Ureter (tissue), 1 donor: ENCODE data around the gene ARHGAP44. TPM values are rescaled to one million over a fixed set of nuclear protein-coding genes. Genes with fewer than 3 reads are reported as not detected.

Source experiments
- DNase-seq: peaks from one replicate; pipeline ENCODE4 v3.0.0-alpha.2; 2020; ENCODE audit warnings: low spot score
- total RNA-seq: library from RNA; stranded (reverse); gene quantifications from one replicate; pipeline ENCODE4 v1.2.4, GENCODE V29; 2023
- donor health status: DM: yes; HTN: yes; CAD: no.

Gene ARHGAP44
- total RNA-seq, 1 donor from 2014 or later: 8.8 TPM

GRCh38 chr17:13024526-13025257 is 235.4 kb downstream of the ARHGAP44 start:
- DNase-seq: no peak

- DNase-seq: no peak
Observed at GRCh38 chr17:13025258-13025627, 235.9 kb downstream of the ARHGAP44 start.

- DNase-seq: no peak
Observed at GRCh38 chr17:13025687-13026086, 236.4 kb downstream of the ARHGAP44 start.

GRCh38 chr17:13027246-13027645 is 237.9 kb downstream of the ARHGAP44 start:
- no peak for DNase-seq

DNA sequence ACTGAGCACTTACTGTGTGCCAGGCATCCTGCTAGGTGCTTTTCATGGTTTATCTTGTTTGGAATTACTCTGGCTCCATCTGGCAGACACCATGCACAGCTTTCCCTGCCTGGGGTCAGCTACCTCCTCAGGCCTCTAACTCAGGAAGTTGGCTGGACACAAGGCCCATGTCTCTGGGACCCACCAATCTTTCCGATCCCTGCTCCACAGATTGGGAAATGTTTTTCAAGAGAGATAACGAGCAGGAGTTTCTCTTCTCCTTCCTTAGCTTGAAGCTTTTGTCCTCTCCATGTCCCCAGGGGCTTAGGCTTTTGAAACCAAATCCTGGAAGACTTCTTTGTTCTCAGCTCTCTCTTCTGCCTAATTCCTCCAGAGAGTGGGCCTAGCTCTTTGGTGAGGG is 240.0 kb downstream of the ARHGAP44 start:
- DNase-seq: no peak

DNA sequence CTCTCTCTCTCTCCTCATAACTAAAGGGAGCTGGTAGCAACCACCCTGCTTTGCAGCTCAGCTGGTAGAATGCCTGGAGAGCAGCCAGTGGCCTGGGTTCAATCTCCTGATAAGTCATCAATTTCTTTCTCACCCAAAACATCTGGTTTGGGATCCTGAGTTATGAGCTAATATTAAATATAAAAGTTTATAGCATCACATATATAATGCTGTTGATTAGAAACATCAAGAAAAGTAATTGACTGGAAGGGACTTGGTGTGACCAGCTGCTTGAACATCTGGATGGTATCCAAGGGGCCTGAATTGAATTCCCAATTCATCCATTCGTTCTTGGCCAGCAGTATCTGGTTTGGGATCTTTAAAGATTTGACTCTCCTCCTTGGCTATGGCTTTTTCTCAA is 240.8 kb downstream of the ARHGAP44 start:
- DNase-seq: no peak

DNA sequence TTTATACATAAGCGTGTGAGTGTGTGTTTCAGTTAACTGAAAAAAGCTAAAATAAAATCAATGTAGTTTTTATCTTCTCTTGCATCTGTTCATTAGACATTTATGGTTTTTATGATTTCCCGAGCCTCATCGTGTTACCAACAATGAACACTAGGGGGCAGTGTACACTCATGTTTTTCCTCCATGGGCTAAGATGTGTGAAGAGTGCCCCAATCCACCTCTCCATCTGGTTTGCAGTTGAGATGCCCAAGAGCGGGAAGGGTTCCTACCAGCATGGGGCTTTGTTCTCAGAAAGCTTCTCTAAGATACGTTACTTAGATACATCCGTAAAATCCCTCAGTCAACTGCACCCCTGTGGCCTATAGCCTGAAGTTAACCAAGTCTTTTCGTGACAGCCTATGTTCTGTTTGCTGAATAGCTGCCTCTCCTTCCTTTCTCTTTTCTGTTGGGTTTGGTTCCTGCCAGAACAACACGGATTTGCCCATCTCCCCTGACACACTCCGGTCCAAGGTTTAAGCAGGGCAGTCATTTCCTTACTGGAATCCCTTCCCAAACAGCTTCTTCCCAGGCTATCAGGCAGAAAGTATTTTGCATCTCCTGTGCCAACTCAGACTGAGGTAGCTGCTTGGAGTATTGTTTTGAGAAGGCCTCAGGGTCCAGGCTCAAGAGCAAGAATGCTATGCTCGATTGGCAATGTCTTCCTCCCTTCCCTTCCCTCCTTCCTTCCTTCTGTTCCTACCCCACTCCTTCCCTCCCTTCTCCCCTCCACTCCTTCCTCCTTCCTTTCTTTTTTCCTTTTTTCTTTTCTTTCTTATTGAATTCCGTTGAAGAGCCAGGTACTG is 241.4 kb downstream of the ARHGAP44 start:
- no peak for DNase-seq

DNA sequence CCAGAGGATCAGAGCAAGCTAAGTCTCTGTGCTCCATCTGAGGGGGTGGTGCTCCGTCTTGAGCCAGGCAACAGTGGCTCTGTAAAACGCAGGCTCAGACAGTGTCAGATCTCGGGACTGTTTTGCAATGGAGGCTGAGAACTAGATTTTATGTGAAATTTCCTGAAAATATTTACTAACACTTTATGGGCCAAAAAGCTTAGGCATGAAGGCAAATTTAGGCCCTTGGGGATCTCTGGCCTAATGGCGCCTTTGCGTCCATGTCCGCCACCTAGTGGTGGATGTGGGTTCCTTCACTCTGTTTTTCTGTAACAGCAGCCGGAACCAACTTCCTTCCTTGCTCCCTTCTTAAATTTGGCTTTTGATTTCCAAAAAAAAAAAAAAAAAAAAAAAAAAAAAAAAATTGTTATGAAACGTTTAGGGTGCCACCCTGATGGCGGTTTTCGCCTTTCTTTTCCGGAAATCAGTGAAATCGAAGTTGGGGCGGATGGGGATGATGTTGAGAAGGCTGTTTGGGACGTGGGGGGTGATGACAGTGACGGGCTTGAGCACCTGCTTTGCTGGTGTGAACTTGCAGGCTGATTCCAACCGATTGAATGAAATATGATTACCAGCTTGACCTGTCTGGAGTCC is 242.5 kb downstream of the ARHGAP44 start:
- DNase-seq: peak; percentile 56

DNA sequence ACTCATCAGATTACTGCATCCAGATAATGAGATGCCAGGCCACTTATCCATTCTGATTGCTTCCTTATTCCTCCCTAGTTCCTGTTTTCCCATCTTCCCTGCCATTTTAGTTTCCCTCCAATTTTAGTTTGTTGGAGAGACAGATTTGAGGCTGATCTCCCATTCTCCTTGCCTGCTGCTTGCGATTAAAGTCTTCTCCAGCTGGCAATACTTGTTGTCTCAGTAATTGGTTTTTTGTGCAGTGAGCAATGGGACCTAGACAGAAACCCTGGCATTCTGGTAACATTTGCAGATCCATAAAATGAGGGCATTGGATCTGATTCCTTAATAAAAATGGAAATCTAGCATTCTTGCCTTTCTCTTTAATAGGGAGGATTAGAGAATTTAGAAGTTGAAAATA is 246.1 kb downstream of the ARHGAP44 start:
- no peak for DNase-seq

- no peak for DNase-seq
Observed at GRCh38 chr17:13036751-13037150, 247.5 kb downstream of the ARHGAP44 start.

DNA sequence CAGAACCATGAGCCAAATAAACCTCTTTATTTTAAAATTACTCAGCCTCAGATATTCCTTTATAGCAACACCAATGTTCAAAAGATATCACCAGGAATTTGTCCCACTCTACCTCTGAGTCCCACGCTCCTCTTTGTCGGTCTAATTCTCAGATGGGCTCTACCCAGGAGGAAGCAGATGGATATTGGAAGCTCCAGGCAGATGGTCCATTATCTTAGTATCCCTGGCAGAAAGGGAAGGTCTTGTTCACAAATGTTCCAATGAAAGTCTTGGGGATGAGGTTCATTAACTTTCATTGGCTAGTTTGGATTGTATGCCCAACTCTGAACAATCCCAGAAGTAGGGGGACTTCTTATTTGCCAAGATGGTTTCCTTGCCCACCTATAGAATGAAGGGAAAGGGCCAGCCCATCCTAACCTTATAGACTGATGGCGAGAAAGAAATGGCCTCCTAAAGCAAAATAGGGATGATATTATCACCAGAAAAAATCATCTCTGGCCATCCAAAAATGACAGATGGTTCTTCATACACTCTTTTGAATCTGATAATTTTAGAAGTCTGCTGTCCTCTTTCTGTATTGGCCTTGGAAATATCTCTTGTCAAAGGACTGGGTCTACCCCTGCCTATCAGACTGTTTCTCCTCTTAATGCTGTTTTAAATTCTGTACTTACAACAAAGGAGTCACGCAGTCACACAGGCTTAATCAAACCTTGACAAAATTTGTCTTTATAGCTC is 249.8 kb downstream of the ARHGAP44 start:
- no peak for DNase-seq

Other genes starting within 250 kb of the ARHGAP44 start
- gene MYOCD, start 123.6 kb upstream of the ARHGAP44 start, total RNA-seq: 28.2 TPM
- 87.3 TPM for gene ELAC2, start 228.5 kb downstream of the ARHGAP44 start, total RNA-seq